ENCODE measurements around the gene LRRN3.

DNA sequence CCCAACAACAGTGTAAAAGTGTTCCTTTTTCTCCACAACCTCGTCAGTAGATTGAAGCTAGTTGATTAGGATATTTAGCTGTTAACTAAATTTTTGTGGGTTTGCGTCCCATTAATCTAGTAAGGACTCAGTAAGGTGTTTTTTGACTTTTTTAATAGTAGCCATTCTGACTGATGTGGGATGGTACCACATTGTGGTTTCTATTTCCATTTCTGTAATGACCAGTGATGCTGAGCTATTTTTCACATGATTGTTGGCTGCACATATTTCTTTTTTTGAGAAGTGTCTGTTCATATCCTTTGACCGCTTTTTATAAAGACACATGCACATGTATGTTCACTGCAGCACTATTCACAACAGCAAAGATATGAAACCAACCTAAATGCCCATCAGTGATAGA lies 5.6 kb upstream of the LRRN3 start:
- TF ChIP-seq, protein P1, sequence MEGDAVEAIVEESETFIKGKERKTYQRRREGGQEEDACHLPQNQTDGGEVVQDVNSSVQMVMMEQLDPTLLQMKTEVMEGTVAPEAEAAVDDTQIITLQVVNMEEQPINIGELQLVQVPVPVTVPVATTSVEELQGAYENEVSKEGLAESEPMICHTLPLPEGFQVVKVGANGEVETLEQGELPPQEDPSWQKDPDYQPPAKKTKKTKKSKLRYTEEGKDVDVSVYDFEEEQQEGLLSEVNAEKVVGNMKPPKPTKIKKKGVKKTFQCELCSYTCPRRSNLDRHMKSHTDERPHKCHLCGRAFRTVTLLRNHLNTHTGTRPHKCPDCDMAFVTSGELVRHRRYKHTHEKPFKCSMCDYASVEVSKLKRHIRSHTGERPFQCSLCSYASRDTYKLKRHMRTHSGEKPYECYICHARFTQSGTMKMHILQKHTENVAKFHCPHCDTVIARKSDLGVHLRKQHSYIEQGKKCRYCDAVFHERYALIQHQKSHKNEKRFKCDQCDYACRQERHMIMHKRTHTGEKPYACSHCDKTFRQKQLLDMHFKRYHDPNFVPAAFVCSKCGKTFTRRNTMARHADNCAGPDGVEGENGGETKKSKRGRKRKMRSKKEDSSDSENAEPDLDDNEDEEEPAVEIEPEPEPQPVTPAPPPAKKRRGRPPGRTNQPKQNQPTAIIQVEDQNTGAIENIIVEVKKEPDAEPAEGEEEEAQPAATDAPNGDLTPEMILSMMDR (IDR thresholded peaks at IDR 0.05): no peak
- TF ChIP-seq POLR2A (IDR thresholded peaks at IDR 0.05) (no peak), POLR2AphosphoS5 (IDR thresholded peaks at IDR 0.05) (no peak)
